GM23338 (cell line): ENCODE results near the gene C2CD4A. TPM values are rescaled to one million over a fixed set of nuclear protein-coding genes. Genes with fewer than 3 reads are reported as not detected.

Experiments
- ATAC-seq: fragments of 200-7000 bp; cut with Tn5 transposase; 3 replicates; pipeline ENCODE4 v1.9.1; 2020
- DNase-seq: peaks from one replicate; pipeline ENCODE4 v3.0.0-alpha.2; 2015; ENCODE audit warnings: low spot score
- H2AFZ ChIP-seq: fragments of 200-600 bp; sonication (generic); 2 replicates; pipeline ENCODE4 v1.8.0; 2016; ENCODE audit warnings: antibody characterized with exemption, mild to moderate bottlenecking, moderate library complexity
- H3F3A ChIP-seq: fragments of 200-600 bp; sonication (generic); replicated peaks from 2 replicates; pipeline ENCODE4 v1.8.0; 2017; ENCODE audit warnings: antibody characterized with exemption, mixed run types, low read depth
- H3K27ac ChIP-seq: fragments of 200-600 bp; sonication (generic); 2 replicates; pipeline ENCODE4 v1.6.1; 2016; ENCODE audit warnings: low read depth
- H3K27me3 ChIP-seq: fragments of 200-600 bp; sonication (generic); 2 replicates; pipeline ENCODE4 v1.8.0; 2016; ENCODE audit warnings: mild to moderate bottlenecking, mixed run types, moderate library complexity; ENCODE audit not compliant: insufficient read depth
- H3K36me3 ChIP-seq: fragments of 200-600 bp; sonication (generic); 2 replicates; pipeline ENCODE4 v1.8.0; 2016; ENCODE audit warnings: mild to moderate bottlenecking; ENCODE audit not compliant: insufficient read depth
- H3K4me1 ChIP-seq: fragments of 200-600 bp; sonication (generic); 2 replicates; pipeline ENCODE4 v1.8.0; 2016; ENCODE audit warnings: mild to moderate bottlenecking, moderate library complexity; ENCODE audit not compliant: insufficient read depth
- H3K4me2 ChIP-seq: fragments of 200-600 bp; sonication (generic); 2 replicates; pipeline ENCODE4 v1.7.1; 2017; ENCODE audit warnings: mixed run types
- H3K4me3 ChIP-seq: fragments of 200-600 bp; sonication (generic); 2 replicates; pipeline ENCODE4 v1.6.1; 2016; ENCODE audit warnings: mixed run types
- H3K79me2 ChIP-seq: fragments of 200-600 bp; sonication (generic); replicated peaks from 2 replicates; pipeline ENCODE4 v1.8.0; 2017; ENCODE audit warnings: mild to moderate bottlenecking; ENCODE audit not compliant: insufficient read depth
- H3K9me2 ChIP-seq: fragments of 200-600 bp; sonication (generic); 2 replicates; pipeline ENCODE4 v1.8.0; 2017; ENCODE audit not compliant: insufficient read depth
- H4K20me1 ChIP-seq: fragments of 200-600 bp; sonication (generic); replicated peaks from 2 replicates; pipeline ENCODE4 v1.8.0; 2017; ENCODE audit warnings: mild to moderate bottlenecking; ENCODE audit not compliant: insufficient read depth
- H3K27ac Mint-ChIP-seq: 2 replicates; pipeline ENCODE4 v1.8.0; 2020; ENCODE audit warnings: inconsistent platforms, mild to moderate bottlenecking, moderate library complexity, mixed read lengths
- H3K27me3 Mint-ChIP-seq: 3 replicates; pipeline ENCODE4 v1.8.0; 2022; ENCODE audit warnings: low read depth, mild to moderate bottlenecking, moderate library complexity, mixed read lengths, inconsistent platforms; ENCODE audit not compliant: insufficient read depth, poor library complexity
- H3K36me3 Mint-ChIP-seq: 3 replicates; pipeline ENCODE4 v1.8.0; 2021; ENCODE audit warnings: low read depth, mild to moderate bottlenecking, inconsistent platforms, moderate library complexity, mixed read lengths
- H3K4me1 Mint-ChIP-seq: 3 replicates; pipeline ENCODE4 v1.8.0; 2020; ENCODE audit warnings: mild to moderate bottlenecking, inconsistent platforms, mixed read lengths
- H3K4me3 Mint-ChIP-seq: 3 replicates; pipeline ENCODE4 v1.8.0; 2021; ENCODE audit warnings: moderate library complexity, mild to moderate bottlenecking, inconsistent platforms, mixed read lengths
- H3K9me3 Mint-ChIP-seq: 3 replicates; pipeline ENCODE4 v1.8.0; 2020; ENCODE audit warnings: moderate library complexity, mild to moderate bottlenecking, inconsistent platforms, mixed read lengths
- CREB1 ChIP-seq: fragments of 250-450 bp; sonication (Bioruptor Pico); IDR thresholded peaks from 2 replicates; pipeline ENCODE4 v1.5.0; 2020; ENCODE audit warnings: low read depth, mild to moderate bottlenecking, moderate library complexity
- CTCF ChIP-seq, 2 experiments: fragments of 200-600 bp in 1 of 2; sonication (generic) in 1 of 2; conservative IDR thresholded peaks; 2 replicates each; pipeline versions ENCODE4 v1.5.1 to v1.6.1; 2016 to 2017; ENCODE audit warnings: antibody characterized with exemption in 2 of 2, low read depth in 2 of 2, mild to moderate bottlenecking in 2 of 2, moderate library complexity in 1 of 2
- ETS1 ChIP-seq: IDR thresholded peaks from 2 replicates; pipeline ENCODE4 v1.6.1; 2016; ENCODE audit warnings: antibody characterized with exemption
- EZH2 ChIP-seq: fragments of 200-600 bp; sonication (generic); IDR thresholded peaks from one replicate; pipeline ENCODE4 v1.8.0; 2017; ENCODE audit warnings: antibody characterized with exemption, mild to moderate bottlenecking, low read depth; ENCODE audit not compliant: unreplicated experiment
- EZH2phosphoT487 ChIP-seq: fragments of 200-600 bp; sonication (generic); IDR thresholded peaks from one replicate; pipeline ENCODE4 v1.8.1; 2018; ENCODE audit warnings: antibody characterized with exemption; ENCODE audit not compliant: unreplicated experiment
- JUNB ChIP-seq: IDR thresholded peaks from one replicate; pipeline ENCODE4 v1.6.1; 2016; ENCODE audit warnings: antibody characterized with exemption; ENCODE audit not compliant: unreplicated experiment
- NANOG ChIP-seq: IDR thresholded peaks from 2 replicates; pipeline ENCODE4 v1.6.1; 2016; ENCODE audit warnings: antibody characterized with exemption, borderline replicate concordance
- POLR2AphosphoS5 ChIP-seq: IDR thresholded peaks from 2 replicates; pipeline ENCODE4 v1.6.1; 2016; ENCODE audit warnings: antibody characterized with exemption, low read depth
- REST ChIP-seq: IDR thresholded peaks from one replicate; pipeline ENCODE4 v1.6.1; 2018; ENCODE audit warnings: antibody characterized with exemption; ENCODE audit not compliant: unreplicated experiment
- STAT1 ChIP-seq: IDR thresholded peaks from one replicate; pipeline ENCODE4 v1.6.1; 2016; ENCODE audit warnings: antibody characterized with exemption; ENCODE audit not compliant: unreplicated experiment
- ZNF114 ChIP-seq: fragments of 250-450 bp; sonication (Bioruptor Pico); IDR thresholded peaks from 2 replicates; pipeline ENCODE4 v1.5.0; 2020; ENCODE audit warnings: mild to moderate bottlenecking, moderate library complexity
- ZNF331 ChIP-seq: fragments of 250-450 bp; sonication (Bioruptor Pico); IDR thresholded peaks from 2 replicates; pipeline ENCODE4 v1.5.0; 2020; ENCODE audit warnings: low read depth, mild to moderate bottlenecking, moderate library complexity
- ZNF462 ChIP-seq: fragments of 250-450 bp; sonication (Bioruptor Pico); IDR thresholded peaks from 2 replicates; pipeline ENCODE4 v1.5.0; 2020; ENCODE audit warnings: mild to moderate bottlenecking, moderate library complexity
- polyA plus RNA-seq: library from polyadenylated mRNA; unstranded; fragments of >200 nt; fragmentation: Nextera tagmentation; extraction: Ambion mirVana; gene quantifications from 2 replicates; pipeline ENCODE4 v1.2.1, GENCODE V29; 2016
- total RNA-seq: library from RNA; depleted of rRNA; stranded (reverse); fragments of >200 nt; shearing (Covaris generic); gene quantifications from 2 replicates; pipeline ENCODE4 v1.2.3, GENCODE V29; 2014

The C2CD4A gene
- total and polyA plus RNA-seq, 2 experiments from 2014 or later: 0.07 TPM; not detected in 1

DNA sequence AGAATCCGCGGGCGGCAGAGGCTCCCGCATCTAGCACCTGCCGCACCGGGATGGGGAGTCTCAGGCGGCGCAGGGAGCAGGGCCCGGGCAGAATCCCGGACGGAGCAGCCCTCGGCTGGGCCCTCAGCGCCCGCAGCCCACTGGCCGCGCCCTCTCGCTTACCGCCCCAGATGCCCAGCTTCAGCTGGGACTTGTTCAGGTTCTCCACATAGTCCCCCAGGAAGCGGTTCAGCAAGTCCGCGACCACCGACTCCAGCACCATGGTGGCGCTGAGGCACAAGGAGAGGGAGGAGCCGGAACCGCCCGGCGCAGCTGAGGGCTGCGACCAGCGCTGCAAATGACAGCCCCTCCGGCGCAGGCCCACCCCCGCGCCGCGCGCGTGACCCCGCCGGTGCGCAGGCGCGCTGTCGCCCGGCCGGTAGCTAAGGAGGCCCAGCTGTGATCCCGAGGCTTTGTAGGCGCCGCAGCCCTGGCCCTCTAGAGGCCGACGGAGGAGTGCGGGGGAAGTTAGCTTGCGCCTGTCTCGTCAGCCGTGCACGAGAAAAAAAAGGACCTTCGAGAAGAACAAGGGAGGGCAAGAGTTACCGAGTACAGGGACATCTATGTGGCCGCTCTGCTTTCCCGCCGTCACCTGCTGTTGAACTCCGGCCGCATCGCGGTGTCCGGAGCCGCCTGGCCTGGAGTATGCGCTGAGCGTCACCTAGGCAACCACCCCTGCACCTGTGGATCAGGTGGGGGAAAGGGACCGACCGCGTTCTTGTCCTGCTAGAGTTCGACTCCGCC is 6.5 kb upstream of the C2CD4A start, which contains the start of gene VPS13C:
VPS13C (minus strand) TSS at position 335 of the 783 bp plus-strand sequence; CDS start at position 262, 73 bp downstream.
- ATAC-seq (peak; percentile 90), DNase-seq (peak; percentile 95)
- TF ChIP-seq REST (no peak), POLR2AphosphoS5 (peak; percentile 68), EZH2 (no peak), ZNF114 (CRISPR knock-in tag) (no peak), ZNF462 (CRISPR knock-in tag) (no peak), CTCF (conservative IDR thresholded peaks at IDR 0.05; ENCODE audit: low read depth in 2 of 2) (peak; percentile 55 to 66), ZNF331 (CRISPR knock-in tag) (no peak), NANOG (no peak), ETS1 (no peak), STAT1 (no peak), JUNB (no peak), CREB1 (CRISPR knock-in tag) (peak; percentile 60; the same call in 1 of the 2 replicates), EZH2phosphoT487 (no peak)
- Histone ChIP-seq H3K27ac (no peak within 1 kb of the TSS), H3K4me2 (peak within 1 kb of the TSS; percentile 89), H4K20me1 (no peaks in the 10 kb centered on the region; the same call in 1 of the 2 replicates), H3K4me1 (peaks cover 7% of the 10 kb centered on the region), H3K9me2 (no peaks in the 10 kb centered on the region), H3F3A (no peaks in the 10 kb centered on the region), H2AFZ (peak within 1 kb of the TSS; percentile 98), H3K4me3 (peak within 1 kb of the TSS; percentile 84), H3K36me3 (no peaks in the 10 kb centered on the region), H3K27me3 (peaks cover 54% of the 10 kb centered on the region), H3K79me2 (peaks cover 22% of the 10 kb centered on the region)
- no peaks in the 10 kb centered on the region; the same call in 2 of the 3 replicates for H3K36me3 Mint-ChIP-seq
- peaks cover 6% of the 10 kb centered on the region; the same call in 1 of the 3 replicates for H3K4me1 Mint-ChIP-seq
- no peak within 1 kb of the TSS for H3K27ac Mint-ChIP-seq
- H3K4me3 Mint-ChIP-seq: peak within 1 kb of the TSS; percentile 93
- no peaks in the 10 kb centered on the region for H3K9me3 Mint-ChIP-seq
- H3K27me3 Mint-ChIP-seq: peaks cover 29% of the 10 kb centered on the region
